ENCODE data around the gene PRKACA.

Gene PRKACA

DNA sequence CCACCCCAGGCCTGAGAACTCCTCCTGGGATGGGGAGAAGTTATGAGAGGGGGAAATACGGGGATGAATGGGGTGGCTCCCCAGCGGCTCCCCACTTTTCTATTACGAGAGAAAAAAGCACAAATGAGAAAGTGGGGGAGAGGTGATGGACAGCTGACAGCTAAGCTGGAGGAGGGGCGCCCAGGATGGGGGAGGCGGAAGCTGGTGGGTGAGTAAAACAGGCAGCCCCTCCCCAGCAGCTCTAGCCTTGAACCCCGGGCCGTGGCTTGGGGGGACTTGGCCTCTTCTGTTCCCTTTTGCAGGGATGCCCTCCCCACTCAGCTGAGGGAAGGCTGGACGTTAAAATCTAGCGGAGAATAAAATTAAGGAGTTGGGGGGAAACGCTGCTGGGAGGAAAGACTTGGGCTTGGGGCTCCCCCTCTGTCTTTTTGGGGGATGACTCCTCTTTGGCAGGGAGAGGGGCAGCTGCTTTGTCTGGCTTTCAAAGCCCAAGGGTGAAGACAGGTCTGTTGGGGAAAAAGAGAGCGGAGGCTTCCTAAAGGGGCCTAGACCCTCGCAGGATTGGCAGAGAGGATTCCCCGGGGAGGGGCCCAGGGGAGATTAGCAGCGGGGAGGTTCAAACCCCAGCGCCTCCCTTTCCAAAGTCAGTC, 25.6 kb downstream of the PRKACA start:
- DNase-seq (ENCODE audit: low spot score): no peak

GRCh38 chr19:14091081-14091812, 26.3 kb downstream of the PRKACA start:
- no peak for DNase-seq (ENCODE audit: low spot score)

GRCh38 chr19:14090509-14091080, 27.0 kb downstream of the PRKACA start, which contains the start of gene SAMD1:
Gene SAMD1 (minus strand): TSS chr19:14090751.
- DNase-seq (ENCODE audit: low spot score): no peak

- no peak for DNase-seq (ENCODE audit: low spot score)
These were observed 27.7 kb downstream of the PRKACA start for GRCh38 chr19:14089662-14090508.

GRCh38 chr19:14089412-14089661, 28.2 kb downstream of the PRKACA start:
- DNase-seq (ENCODE audit: low spot score): no peak

GRCh38 chr19:14088634-14089411, 28.7 kb downstream of the PRKACA start:
- DNase-seq (ENCODE audit: low spot score): no peak

GRCh38 chr19:14086098-14086497, 31.5 kb downstream of the PRKACA start:
- DNase-seq (ENCODE audit: low spot score): no peak

- no peak for DNase-seq (ENCODE audit: low spot score)
These were observed 32.1 kb downstream of the PRKACA start, which contains the start of gene C19orf67 for GRCh38 chr19:14085309-14085995. Gene C19orf67 (minus strand): TSS chr19:14085783. CDS start chr19:14085627, 156 bp downstream.

DNA sequence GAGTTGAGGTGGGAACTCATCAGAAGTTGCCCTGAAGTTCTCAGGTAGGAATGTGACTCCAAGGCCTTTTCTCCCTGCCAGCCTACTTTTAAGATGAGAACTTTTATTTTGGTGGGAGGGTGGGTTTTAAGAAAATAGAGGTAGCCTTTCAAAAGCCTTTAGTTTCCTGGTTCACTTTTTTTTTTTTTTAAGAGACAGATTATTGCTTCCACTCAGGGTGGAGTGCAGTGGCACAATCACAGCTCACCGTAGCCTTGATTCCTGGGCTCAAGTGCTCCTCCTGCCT, 34.9 kb downstream of the PRKACA start:
- DNase-seq (ENCODE audit: low spot score): no peak

DNA sequence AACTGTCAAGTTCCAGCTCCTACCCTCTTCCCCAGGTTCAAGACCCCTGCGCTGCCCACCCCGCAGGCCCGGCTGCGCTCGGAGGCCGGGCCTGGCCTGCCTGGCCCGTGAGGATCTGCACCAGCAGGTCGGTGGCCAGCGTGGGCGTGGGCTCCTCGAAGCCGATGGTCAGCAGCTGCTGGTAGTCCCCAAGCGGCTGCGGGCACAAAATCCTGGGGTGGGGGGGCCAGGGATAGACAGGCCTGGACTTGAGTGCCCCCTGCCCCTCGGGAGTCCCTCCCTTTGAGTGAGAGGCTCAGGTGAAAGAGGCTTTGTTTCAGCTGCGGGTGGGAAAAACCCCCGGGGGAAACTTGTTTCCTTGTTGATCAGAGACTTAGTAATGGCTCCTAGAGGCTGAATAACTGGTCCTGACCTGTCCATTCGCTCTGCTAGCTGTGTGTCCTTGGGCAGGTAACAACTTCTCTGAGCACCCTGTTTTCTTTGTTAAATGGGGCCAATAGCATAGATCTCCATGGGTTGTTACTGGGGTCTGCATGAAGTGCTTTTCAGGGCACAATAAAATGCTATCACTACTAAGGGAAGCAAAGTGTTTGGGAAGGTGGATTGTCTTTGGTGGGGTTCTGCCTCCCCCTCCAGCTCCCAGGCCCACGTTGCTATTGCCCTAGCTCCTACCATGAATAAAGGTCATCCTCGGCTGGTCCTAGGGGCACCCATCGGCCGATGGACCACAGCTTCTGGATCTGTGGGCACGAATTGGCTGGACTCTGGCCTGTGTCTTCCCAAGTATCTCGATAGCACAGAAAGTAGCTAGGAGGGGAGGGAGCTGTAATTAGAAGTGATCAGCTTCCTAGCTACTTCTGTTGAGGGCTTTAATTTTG, 35.5 kb downstream of the PRKACA start:
- no peak for DNase-seq (ENCODE audit: low spot score)

DNA sequence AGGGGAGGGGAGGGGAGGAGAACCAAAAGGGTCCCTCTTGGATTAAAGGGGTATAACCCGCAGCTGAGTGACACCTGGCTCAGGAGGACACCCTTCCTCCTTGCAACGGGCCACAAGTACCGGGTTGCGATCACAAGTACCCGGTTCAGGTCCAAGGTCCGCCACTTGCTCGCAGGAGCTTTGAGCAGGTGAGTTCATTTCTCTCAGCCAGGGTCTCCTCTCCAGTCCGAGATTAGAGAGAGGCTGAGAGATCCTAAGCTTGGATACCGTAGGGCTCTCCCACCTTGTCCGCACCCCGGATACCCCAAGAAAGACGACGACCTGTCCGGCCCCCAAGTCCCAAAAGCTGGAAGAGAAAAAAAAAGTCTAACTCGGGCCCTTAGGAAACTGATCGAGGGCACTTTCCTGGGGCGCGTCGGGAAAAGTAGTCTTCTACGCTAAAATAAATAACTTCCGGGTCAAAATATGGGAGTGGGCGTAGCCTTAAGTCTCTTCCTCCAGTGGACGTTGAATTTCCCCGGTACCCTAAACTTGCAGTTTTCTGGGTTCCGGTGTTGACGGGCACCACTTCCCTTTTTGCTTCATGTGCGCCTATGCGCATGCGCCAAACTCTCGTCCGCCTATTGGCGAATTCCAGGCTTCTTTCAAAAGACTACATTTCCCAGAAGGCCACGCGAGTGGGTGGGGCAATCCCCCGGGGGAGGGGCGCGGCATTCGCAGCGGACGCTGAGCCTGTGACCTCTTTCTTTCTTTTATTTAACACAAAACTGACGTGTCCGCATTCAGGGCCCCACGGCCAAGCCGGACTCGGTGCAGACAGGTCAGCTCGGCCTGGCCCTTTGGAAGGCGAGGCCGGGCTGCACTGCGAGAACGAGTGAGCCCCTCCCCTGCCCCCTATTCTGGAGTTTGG, 36.4 kb downstream of the PRKACA start:
- peak; percentile 99 for DNase-seq (ENCODE audit: low spot score)

- no peak for DNase-seq (ENCODE audit: low spot score)
These were observed 39.2 kb downstream of the PRKACA start for GRCh38 chr19:14078411-14078810.

DNA sequence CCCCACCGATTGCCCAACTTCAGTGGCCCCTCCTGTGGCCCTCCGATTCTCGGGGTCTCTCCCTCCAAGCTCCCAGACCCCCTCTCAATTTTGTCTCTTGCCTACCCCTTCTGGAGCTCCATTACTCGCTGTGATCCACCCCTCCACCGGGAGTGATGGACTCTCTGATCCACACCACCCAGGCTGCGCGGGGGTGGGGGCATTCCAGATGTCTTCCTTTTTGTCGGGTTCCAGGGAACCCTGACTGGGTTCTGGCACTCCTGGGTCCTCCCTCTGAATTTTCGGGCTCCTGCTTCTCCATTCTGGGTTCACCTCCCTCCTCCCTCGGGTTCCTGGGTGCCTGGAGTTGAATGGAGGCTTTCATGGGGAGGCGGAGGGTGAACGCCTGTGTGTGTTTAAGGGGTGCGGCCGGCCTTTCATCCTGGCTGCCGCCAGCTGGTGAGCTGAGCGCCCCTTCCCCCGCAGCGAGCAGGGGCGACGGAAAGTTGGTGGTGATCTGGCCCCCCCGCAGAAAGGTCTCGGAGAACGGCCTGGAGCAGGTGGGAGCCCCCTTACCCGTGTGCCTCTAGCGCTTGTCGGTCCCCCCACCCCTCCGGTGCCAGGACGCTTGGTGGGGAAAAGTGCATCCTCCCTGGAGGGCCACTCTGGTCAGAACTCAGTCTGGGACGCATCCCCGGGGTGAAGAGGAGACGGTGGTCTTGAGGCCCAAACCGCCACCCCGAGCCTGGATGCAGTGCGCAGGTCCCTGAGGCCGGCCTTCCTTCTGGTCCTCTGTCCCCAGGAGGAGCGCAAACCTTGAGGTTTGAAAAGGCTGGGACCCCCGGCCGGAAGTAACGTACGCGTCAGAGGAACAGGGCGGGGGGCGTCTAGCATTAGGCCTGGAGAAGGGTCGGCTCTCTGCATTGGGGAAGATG, 43.4 kb downstream of the PRKACA start:
- no peak for DNase-seq (ENCODE audit: low spot score)

- peak; percentile 64 for DNase-seq (ENCODE audit: low spot score)
These were observed 44.2 kb downstream of the PRKACA start for GRCh38 chr19:14073261-14073924.

DNA sequence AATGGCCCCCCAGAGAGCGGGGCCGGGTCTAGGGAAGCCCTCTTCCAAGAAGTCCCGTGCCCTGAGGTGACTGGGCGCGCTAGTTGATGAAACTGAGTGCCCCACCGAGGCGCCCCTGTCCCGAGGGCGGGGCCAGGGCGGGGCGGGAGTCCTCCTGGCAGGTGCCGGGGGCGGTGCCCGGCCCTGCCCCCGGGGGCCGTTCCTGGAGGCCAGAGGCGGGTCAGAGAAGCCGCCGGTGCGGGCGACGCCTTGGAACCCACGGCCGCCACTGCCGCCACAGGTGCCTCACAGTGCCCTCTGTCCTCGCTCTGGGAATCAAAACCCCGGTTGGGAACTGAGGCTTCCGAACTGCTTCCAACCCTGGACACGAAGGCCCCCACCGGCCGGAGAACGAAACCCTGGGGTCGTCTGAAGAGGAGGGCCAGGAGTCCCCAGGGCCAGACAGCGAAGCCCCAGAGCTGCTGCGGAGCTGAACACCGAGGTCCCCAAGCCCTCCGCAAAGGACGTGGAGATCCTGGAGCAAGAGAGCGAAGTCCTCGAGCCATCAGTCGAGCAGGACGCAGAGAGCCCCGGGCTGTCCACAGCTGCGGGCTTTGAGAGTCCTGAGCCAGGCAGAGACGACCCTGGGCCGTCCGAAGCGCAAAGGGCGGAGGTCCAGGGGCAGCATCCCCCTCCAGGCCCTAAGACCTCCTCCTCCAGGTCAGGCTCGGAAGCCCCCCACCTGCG, 44.9 kb downstream of the PRKACA start, which contains the start of gene MISP3:
Gene MISP3 (plus strand): TSS at position 252 of the 726 bp plus-strand sequence. CDS start 524 bp downstream, outside the sequence.
- DNase-seq (ENCODE audit: low spot score): no peak

DNA sequence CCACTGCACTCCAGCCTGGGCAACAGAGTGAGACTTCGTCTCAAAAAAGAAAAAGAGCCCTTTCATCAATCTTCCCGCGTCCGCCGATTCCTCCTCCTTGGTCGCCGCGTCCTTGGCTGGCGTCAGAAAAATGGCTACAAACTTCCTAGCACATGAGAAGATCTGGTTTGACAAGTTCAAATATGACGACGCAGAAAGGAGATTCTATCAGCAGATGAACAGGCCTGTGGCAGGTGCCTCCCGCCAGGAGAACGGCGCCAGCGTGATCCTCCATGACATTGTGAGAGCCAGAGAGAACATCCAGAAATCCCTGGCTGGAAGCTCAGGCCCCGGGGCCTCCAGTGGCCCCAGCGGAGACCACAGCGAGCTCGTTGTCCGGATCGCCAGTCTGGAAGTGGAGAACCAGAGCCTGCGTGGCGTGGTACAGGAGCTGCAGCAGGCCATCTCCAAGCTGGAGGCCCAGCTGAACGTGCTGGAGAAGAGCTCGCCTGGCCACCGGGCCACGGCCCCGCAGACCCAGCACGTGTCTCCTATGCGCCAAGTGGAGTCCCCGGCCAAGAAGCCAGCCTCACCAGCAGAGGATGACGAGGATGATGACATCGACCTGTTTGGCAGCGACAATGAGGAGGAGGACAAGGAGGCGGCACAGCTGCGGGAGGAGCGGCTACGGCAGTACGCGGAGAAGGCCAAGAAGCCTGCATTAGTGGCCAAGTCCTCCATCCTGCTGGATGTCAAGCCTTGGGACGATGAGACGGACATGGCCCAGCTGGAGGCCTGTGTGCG, 47.1 kb downstream of the PRKACA start:
- DNase-seq (ENCODE audit: low spot score): no peak
